Neural cell (in vitro differentiated cells): ENCODE data around the gene DCDC2B. TPM values are rescaled to one million over a fixed set of nuclear protein-coding genes. Genes with fewer than 3 reads are reported as not detected.
A peak's percentile ranks its signal among the peaks of the same experiment; 100 is the strongest.

Source experiments
- H2AFZ ChIP-seq: fragments of 200-600, 300-800 bp; sonication (generic), shearing (Covaris generic); 2 replicates; pipeline ENCODE4 v1.6.0; 2014; ENCODE audit warnings: low read depth, mild to moderate bottlenecking, antibody characterized with exemption, low read length, moderate library complexity
- H3F3A ChIP-seq: fragments of 200-600 bp; shearing (Covaris generic); 2 replicates; pipeline ENCODE4 v1.6.1; 2016; ENCODE audit warnings: mild to moderate bottlenecking, moderate library complexity, mixed read lengths, antibody characterized with exemption, low read length; ENCODE audit not compliant: insufficient read depth, poor library complexity, severe bottlenecking
- H3K27ac ChIP-seq: fragments of 200-600, 300-800 bp; sonication (generic), shearing (Covaris generic); 2 replicates; pipeline ENCODE4 v1.5.1; 2014; ENCODE audit warnings: mild to moderate bottlenecking, low read length, moderate library complexity
- H3K27me3 ChIP-seq: fragments of 300-800, 200-600 bp; sonication (generic), shearing (Covaris generic); 2 replicates; pipeline ENCODE4 v1.6.0; 2014; ENCODE audit warnings: mild to moderate bottlenecking, low read depth, low read length, moderate library complexity; ENCODE audit not compliant: insufficient read depth
- H3K36me3 ChIP-seq: fragments of 300-800, 200-600 bp; sonication (generic), shearing (Covaris generic); 2 replicates; pipeline ENCODE4 v1.5.1; 2014; ENCODE audit warnings: mild to moderate bottlenecking, antibody characterized with exemption, low read length, moderate library complexity; ENCODE audit not compliant: insufficient read depth
- H3K4me2 ChIP-seq: fragments of 300-800, 200-600 bp; sonication (generic), shearing (Covaris generic); 2 replicates; pipeline ENCODE4 v1.6.0; 2014; ENCODE audit warnings: mild to moderate bottlenecking, low read length
- H3K4me3 ChIP-seq: fragments of 300-800, 200-600 bp; sonication (generic), shearing (Covaris generic); 2 replicates; pipeline ENCODE4 v1.5.1; 2014; ENCODE audit warnings: mild to moderate bottlenecking, low read length, moderate library complexity
- H3K79me2 ChIP-seq: fragments of 200-600 bp; shearing (Covaris generic); replicated peaks from 2 replicates; pipeline ENCODE4 v1.6.0; 2014; ENCODE audit warnings: mild to moderate bottlenecking, low read length, moderate library complexity; ENCODE audit not compliant: insufficient read depth
- H3K9ac ChIP-seq: fragments of 300-800, 200-600 bp; sonication (generic), shearing (Covaris generic); 2 replicates; pipeline ENCODE4 v1.6.1; 2016; ENCODE audit warnings: mild to moderate bottlenecking, low read length, mixed read lengths
- H3K9me2 ChIP-seq: fragments of 200-600 bp; shearing (Covaris generic); 2 replicates; pipeline ENCODE4 v1.6.1; 2016; ENCODE audit warnings: mild to moderate bottlenecking, low read length, mixed read lengths; ENCODE audit not compliant: insufficient read depth
- H3K9me3 ChIP-seq: fragments of 200-600, 300-800 bp; sonication (generic), shearing (Covaris generic); 2 replicates; pipeline ENCODE4 v1.6.1; 2016; ENCODE audit warnings: mild to moderate bottlenecking, mixed run types, low read length, moderate library complexity, mixed read lengths
- H4K20me1 ChIP-seq: fragments of 200-600 bp; shearing (Covaris generic); 2 replicates; pipeline ENCODE4 v1.6.1; 2016; ENCODE audit warnings: mild to moderate bottlenecking, mixed run types; ENCODE audit not compliant: insufficient read depth
- EP300 ChIP-seq: fragments of 450-650 bp; conservative IDR thresholded peaks from 2 replicates; pipeline ENCODE4 v1.6.1; 2014; ENCODE audit warnings: antibody characterized with exemption, mild to moderate bottlenecking, moderate library complexity; ENCODE audit not compliant: poor library complexity, severe bottlenecking
- EZH2 ChIP-seq: fragments of 200-600, 300-800 bp; shearing (Covaris generic), sonication (generic); IDR thresholded peaks from 2 replicates; pipeline ENCODE4 v1.6.1; 2014; ENCODE audit warnings: antibody characterized with exemption, low read length, borderline replicate concordance, mild to moderate bottlenecking; ENCODE audit not compliant: insufficient read depth, poor library complexity, severe bottlenecking
- MXI1 ChIP-seq: fragments of 450-650 bp; conservative IDR thresholded peaks from 2 replicates; pipeline ENCODE4 v1.6.1; 2014; ENCODE audit warnings: antibody characterized with exemption, mild to moderate bottlenecking; ENCODE audit not compliant: poor library complexity, severe bottlenecking
- POLR2AphosphoS5 ChIP-seq: IDR thresholded peaks from 2 replicates; pipeline ENCODE4 v1.6.1; 2012
- RAD21 ChIP-seq: fragments of 450-650 bp; conservative IDR thresholded peaks from 2 replicates; pipeline ENCODE4 v1.6.1; 2014; ENCODE audit warnings: antibody characterized with exemption, mild to moderate bottlenecking, moderate library complexity
- SMC3 ChIP-seq: fragments of 450-650 bp; conservative IDR thresholded peaks from 2 replicates; pipeline ENCODE4 v1.6.1; 2014; ENCODE audit warnings: antibody characterized with exemption, mild to moderate bottlenecking, moderate library complexity; ENCODE audit not compliant: poor library complexity
- TAF1 ChIP-seq: IDR thresholded peaks from 2 replicates; pipeline ENCODE4 v1.6.1; 2012; ENCODE audit warnings: low read depth
- polyA plus RNA-seq: library from polyadenylated mRNA; depleted of rRNA; stranded (reverse); fragments of >200 nt; gene quantifications from 2 replicates; pipeline ENCODE4 v1.2.3, GENCODE V29; 2014
- TF ChIP-seq, protein P1 (sequence below): fragments of 450-650 bp; IDR thresholded peaks from 2 replicates; pipeline ENCODE4 v1.5.1; 2014; ENCODE audit warnings: antibody characterized with exemption, mild to moderate bottlenecking, moderate library complexity; ENCODE audit not compliant: poor library complexity, severe bottlenecking
- TF ChIP-seq, protein P2 (sequence below): IDR thresholded peaks from 2 replicates; pipeline ENCODE4 v1.6.1; 2012; ENCODE audit warnings: borderline replicate concordance

DCDC2B gene
- polyA plus RNA-seq, 1 donor from 2014 or later, result not detected

DNA sequence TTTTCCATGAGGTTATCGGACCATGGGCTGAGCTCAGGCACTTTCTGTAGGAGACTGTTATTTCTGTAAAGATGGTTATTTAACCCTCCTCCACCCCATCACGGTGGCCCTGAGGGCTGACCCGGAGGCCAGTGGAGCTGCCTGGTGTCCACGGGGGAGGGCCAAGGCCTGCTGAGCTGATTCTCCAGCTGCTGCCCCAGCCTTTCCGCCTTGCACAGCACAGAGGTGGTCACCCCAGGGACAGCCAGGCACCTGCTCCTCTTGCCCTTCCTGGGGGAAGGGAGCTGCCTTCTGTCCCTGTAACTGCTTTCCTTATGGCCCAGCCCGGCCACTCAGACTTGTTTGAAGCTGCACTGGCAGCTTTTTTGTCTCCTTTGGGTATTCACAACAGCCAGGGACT lies 11.1 kb upstream of the DCDC2B start:
- no peak for TF ChIP-seq RAD21
- TF ChIP-seq, protein P1, sequence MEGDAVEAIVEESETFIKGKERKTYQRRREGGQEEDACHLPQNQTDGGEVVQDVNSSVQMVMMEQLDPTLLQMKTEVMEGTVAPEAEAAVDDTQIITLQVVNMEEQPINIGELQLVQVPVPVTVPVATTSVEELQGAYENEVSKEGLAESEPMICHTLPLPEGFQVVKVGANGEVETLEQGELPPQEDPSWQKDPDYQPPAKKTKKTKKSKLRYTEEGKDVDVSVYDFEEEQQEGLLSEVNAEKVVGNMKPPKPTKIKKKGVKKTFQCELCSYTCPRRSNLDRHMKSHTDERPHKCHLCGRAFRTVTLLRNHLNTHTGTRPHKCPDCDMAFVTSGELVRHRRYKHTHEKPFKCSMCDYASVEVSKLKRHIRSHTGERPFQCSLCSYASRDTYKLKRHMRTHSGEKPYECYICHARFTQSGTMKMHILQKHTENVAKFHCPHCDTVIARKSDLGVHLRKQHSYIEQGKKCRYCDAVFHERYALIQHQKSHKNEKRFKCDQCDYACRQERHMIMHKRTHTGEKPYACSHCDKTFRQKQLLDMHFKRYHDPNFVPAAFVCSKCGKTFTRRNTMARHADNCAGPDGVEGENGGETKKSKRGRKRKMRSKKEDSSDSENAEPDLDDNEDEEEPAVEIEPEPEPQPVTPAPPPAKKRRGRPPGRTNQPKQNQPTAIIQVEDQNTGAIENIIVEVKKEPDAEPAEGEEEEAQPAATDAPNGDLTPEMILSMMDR, result no peak
- no peak for TF ChIP-seq TAF1
- TF ChIP-seq, protein P2, sequence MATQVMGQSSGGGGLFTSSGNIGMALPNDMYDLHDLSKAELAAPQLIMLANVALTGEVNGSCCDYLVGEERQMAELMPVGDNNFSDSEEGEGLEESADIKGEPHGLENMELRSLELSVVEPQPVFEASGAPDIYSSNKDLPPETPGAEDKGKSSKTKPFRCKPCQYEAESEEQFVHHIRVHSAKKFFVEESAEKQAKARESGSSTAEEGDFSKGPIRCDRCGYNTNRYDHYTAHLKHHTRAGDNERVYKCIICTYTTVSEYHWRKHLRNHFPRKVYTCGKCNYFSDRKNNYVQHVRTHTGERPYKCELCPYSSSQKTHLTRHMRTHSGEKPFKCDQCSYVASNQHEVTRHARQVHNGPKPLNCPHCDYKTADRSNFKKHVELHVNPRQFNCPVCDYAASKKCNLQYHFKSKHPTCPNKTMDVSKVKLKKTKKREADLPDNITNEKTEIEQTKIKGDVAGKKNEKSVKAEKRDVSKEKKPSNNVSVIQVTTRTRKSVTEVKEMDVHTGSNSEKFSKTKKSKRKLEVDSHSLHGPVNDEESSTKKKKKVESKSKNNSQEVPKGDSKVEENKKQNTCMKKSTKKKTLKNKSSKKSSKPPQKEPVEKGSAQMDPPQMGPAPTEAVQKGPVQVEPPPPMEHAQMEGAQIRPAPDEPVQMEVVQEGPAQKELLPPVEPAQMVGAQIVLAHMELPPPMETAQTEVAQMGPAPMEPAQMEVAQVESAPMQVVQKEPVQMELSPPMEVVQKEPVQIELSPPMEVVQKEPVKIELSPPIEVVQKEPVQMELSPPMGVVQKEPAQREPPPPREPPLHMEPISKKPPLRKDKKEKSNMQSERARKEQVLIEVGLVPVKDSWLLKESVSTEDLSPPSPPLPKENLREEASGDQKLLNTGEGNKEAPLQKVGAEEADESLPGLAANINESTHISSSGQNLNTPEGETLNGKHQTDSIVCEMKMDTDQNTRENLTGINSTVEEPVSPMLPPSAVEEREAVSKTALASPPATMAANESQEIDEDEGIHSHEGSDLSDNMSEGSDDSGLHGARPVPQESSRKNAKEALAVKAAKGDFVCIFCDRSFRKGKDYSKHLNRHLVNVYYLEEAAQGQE, result no peak
- TF ChIP-seq SMC3, result no peak
- no peak for TF ChIP-seq EZH2
- TF ChIP-seq POLR2AphosphoS5, result no peak
- no peak for TF ChIP-seq EP300
- no peak for TF ChIP-seq MXI1
- Histone ChIP-seq H3K4me3 (no peak overlapping the region), H3K4me2 (no peak overlapping the region), H3K79me2 (no peaks in the 10 kb centered on the region), H3K9ac (no peak overlapping the region), H2AFZ (no peak overlapping the region), H4K20me1 (no peaks in the 10 kb centered on the region), H3K27me3 (no peaks in the 10 kb centered on the region), H3K9me3 (no peaks in the 10 kb centered on the region), H3K27ac (no peak overlapping the region), H3F3A (no peaks in the 10 kb centered on the region), H3K9me2 (no peaks in the 10 kb centered on the region), H3K36me3 (peaks cover 5% of the 10 kb centered on the region)

DNA sequence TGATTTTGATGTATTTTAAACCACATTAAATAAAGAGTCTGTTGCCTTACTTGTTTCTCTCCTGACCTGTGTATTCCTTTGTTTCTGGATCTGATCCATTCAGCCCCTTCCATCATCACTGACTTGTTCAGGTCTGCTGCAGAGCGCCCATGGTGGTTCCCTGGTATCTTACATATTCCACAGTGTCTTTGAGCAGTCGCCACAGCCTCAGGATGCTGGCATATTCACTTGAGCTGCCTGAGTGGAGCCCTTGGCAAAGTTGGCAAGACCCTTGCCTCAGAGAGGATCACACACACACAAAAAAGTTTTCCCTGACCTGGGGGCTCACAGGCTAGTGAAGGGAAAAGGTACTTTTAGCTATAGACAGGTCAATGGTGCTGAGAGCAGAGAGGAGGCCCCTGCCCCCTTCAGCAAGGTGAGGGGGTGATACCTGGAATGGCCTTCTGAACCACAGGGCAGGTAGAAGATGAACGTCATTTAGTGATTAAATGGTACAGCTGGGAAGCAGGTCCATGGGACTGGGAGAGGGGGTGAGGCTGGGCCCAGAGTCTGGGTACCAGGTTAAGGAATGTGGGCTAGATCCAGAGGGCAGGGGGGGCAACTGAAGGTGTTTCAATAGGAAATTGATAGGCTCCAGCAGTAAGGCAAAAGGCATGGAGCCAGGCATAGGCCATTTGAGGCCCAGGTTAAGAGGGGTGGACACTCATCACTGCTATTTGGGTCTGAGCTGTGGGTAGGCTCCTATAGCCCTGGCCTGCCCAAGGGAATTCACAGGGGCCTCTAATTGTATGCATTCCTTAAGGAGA lies 10.4 kb upstream of the DCDC2B start:
- H3K27ac ChIP-seq, result peak overlapping the region; percentile 98
- H3K9me3 ChIP-seq, result no peaks in the 10 kb centered on the region
- H3K9ac ChIP-seq, result peak overlapping the region; percentile 94
- H3K4me3 ChIP-seq, result peak overlapping the region; percentile 86
- TF ChIP-seq EP300, result no peak
- TF ChIP-seq MXI1, result no peak
- TF ChIP-seq, protein P1, result no peak
- TF ChIP-seq POLR2AphosphoS5, result no peak
- TF ChIP-seq, protein P2, result no peak
- TF ChIP-seq SMC3, result no peak
- TF ChIP-seq TAF1, result no peak
- TF ChIP-seq RAD21, result no peak
- TF ChIP-seq EZH2, result no peak
- H2AFZ ChIP-seq, result no peak overlapping the region
- no peaks in the 10 kb centered on the region for H4K20me1 ChIP-seq
- no peaks in the 10 kb centered on the region for H3K27me3 ChIP-seq
- H3F3A ChIP-seq, result no peaks in the 10 kb centered on the region
- H3K4me2 ChIP-seq, result peak overlapping the region; percentile 93
- no peaks in the 10 kb centered on the region for H3K79me2 ChIP-seq
- no peaks in the 10 kb centered on the region for H3K9me2 ChIP-seq
- no peaks in the 10 kb centered on the region for H3K36me3 ChIP-seq
